GM19025 (cell line): ENCODE results near the gene SFT2D1.
"Not testable (repeated sequence)": the region's sequence is repeated elsewhere in the genome, so short reads cannot be mapped to it uniquely, and the experiment has no call there.

Experiments used
- ATAC-seq: cut with Tn5 transposase; IDR thresholded peaks from one replicate; pipeline ENCODE4 v1.9.1; 2021; ENCODE audit warnings: mild to moderate bottlenecking, low read depth, moderate library complexity; ENCODE audit not compliant: unreplicated experiment

The SFT2D1 gene

GRCh38 chr6:166365221-166365620 lies 22.9 kb upstream of the SFT2D1 start:
- ATAC-seq, result no peak

- ATAC-seq, result no peak
Measured at GRCh38 chr6:166364456-166364855, 22.1 kb upstream of the SFT2D1 start.

DNA sequence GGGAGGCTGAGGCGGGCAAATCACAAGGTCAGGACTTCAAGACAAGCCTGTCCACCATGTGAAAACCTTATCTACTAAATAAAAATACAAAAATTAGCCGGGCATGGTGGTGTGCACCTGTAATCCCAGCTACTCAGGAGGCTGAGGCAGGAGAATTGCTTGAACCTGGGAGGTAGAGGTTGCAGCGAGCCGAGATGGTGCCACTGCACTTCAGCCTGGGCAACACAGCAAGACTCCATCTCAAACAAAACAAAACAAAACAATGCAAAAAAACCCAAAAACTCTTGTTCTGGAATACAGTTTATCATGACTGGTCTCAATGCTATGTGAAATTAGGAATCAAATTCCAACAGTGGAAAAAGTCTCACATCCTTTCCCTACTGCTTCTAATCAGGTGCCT lies 20.1 kb upstream of the SFT2D1 start:
- ATAC-seq, result not testable (repeated sequence)

DNA sequence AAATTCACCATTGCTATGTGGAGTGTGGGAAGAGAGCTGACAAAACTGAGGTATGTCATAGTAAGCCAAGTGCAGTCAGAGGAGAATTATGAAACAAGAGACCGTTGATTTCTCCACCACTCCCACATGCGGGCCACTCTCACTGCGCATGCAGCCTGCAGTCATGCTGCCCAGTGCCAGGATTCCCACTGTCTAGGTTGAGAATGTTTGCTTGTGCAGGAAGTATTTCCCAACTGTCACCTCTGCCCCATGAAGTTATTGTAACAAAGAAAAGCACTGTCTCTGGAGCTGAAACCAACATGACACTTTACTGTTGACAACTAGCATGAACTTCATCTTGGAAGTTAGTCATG lies 18.7 kb upstream of the SFT2D1 start:
- ATAC-seq, result no peak

DNA sequence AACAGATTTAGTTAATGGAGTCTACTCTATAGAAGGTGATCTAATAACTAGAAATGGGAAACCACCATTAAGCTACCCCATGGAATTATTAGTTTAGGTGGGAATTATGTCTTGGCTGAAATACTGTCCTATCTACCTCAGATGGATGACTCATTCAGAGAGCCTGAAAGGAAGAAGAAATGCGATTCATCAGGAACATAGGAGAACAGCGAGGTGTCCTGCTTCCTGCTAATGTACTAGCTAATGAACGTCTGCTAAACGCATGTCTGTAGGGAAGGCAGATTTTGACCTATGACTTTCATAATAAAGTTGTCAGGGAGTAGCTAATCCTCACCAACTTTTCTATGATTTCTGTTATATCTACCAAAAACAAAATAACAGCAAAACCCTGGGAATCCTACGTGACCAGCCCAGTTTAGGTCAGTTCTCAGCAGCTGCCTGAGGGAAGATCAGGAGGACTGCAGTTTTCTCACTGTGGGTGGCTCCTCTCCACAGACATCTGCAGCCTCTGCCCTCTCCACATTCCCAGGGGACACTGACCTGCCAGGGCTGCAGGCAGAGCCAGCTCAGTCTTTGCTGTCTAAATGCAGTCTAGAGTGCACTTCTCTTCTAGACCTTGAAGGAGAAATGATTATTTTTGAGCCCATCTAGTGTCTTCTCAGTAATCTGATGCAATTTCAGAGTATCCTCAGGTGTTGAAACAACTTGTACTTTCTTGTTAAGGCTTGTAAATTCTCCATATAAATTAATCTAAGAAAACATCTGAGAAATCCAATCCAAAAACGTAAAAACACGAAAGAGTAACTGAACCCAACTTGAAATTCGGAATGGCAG lies 18.1 kb upstream of the SFT2D1 start:
- ATAC-seq, result no peak

- no peak for ATAC-seq
Measured at GRCh38 chr6:166355552-166355951, 13.2 kb upstream of the SFT2D1 start.

DNA sequence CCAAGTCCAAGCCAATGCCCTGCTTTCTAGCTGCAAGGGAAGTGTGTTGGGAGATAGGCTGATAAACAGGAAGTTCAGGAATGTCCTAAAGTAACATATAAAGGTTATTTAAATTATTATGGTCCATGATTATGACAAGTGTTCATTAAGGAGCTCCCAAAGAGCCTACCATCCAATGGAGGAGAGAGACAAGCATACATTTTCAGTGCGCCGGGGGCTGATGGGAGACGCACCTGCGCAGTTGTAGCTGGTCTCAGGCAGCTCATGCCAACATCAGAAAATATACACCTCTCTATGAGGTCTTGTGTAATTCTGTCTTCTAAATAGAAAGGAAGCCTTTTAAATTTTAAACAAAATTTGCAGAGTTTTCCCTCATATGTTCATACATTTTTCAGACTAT lies 12.6 kb upstream of the SFT2D1 start:
- ATAC-seq, result no peak

- ATAC-seq, result no peak
Measured at GRCh38 chr6:166354143-166354542, 11.8 kb upstream of the SFT2D1 start.

DNA sequence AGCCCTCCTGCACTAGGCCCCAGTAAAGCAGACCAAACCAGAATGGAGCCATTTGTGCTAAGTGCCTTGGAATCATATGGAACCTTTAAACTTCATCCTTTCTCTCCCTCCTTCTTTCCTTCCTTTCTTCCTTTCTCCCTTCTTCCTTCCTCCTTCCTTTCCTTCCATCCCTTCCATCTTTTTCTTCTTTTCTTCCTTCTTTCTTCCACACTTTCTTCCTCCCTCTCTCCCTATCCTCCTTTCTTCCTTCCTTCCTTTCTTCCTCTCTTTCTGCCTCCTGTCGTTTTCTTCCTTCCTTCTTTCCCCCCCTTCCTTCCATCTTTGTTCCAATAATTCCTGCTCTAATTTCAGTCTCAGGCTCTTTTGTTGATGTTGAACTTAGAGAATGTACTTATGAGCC lies 11.2 kb upstream of the SFT2D1 start:
- ATAC-seq, result no peak

GRCh38 chr6:166352923-166353322 lies 10.6 kb upstream of the SFT2D1 start:
- no peak for ATAC-seq

GRCh38 chr6:166351715-166352285 lies 9.5 kb upstream of the SFT2D1 start:
- ATAC-seq, result peak; percentile 98

GRCh38 chr6:166348305-166348949 lies 6.1 kb upstream of the SFT2D1 start:
- no peak for ATAC-seq

GRCh38 chr6:166346965-166347364 lies 4.6 kb upstream of the SFT2D1 start:
- ATAC-seq, result no peak

GRCh38 chr6:166346449-166346848 lies 4.1 kb upstream of the SFT2D1 start:
- ATAC-seq, result no peak

DNA sequence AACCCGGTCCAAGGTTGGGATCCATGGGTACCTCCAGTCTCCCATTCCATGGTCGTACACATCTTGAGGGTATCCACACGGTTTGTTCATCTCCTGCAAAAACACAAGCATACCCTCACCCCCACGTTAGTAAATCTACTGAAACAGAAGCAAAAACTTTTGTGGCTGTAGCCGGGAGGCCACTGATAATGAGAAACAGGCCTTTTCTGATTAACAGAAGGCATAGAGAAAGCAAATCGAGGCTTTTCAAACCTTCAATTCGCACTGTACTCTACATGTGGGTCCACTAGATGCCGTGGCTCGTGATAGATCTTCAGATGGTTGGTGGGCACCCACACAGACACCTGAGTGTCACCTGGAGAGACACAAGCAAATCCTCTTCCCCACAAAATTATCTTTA lies 3.3 kb upstream of the SFT2D1 start:
- not testable (repeated sequence) for ATAC-seq

- ATAC-seq, result not testable (repeated sequence)
Measured at GRCh38 chr6:166344921-166345320, 2.6 kb upstream of the SFT2D1 start.

GRCh38 chr6:166344240-166344639 lies 1.9 kb upstream of the SFT2D1 start:
- ATAC-seq, result no peak

GRCh38 chr6:166343150-166343487 lies 774 bp upstream of the SFT2D1 start:
- peak; percentile 7 for ATAC-seq

DNA sequence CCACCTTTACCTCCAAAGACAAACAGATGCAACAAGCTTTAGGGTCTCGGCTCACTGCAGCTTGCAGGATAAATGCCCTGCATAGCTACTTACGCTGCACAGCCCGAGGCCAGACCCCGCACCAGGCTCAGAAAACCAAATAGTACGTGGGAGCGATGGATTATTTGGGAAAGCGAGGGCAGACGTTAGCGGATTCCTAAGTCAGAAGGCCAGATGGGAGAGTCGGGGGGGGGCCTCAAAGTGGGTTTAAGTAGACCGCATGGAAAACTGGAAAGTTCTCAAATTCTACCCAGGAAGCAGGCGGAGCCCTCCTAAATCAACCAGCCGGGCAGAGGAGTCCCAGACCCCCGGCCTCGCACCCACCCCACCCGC lies 382 bp downstream of the SFT2D1 start:
- ATAC-seq, result no peak

GRCh38 chr6:166341464-166341863 lies 881 bp downstream of the SFT2D1 start:
- ATAC-seq, result no peak

GRCh38 chr6:166338854-166339253 lies 3.5 kb downstream of the SFT2D1 start:
- ATAC-seq, result no peak

- no peak for ATAC-seq
Measured at GRCh38 chr6:166336847-166337246, 5.5 kb downstream of the SFT2D1 start.
